AG20443 (cell line): ENCODE results near the gene FAM83G.
"Not testable (repeated sequence)": the region's sequence is repeated elsewhere in the genome, so short reads cannot be mapped to it uniquely, and the experiment has no call there.

Experiments used
- DNase-seq: peaks from one replicate; pipeline ENCODE4 v3.0.0; 2012; ENCODE audit warnings: low spot score, mixed read lengths

The FAM83G gene

DNA sequence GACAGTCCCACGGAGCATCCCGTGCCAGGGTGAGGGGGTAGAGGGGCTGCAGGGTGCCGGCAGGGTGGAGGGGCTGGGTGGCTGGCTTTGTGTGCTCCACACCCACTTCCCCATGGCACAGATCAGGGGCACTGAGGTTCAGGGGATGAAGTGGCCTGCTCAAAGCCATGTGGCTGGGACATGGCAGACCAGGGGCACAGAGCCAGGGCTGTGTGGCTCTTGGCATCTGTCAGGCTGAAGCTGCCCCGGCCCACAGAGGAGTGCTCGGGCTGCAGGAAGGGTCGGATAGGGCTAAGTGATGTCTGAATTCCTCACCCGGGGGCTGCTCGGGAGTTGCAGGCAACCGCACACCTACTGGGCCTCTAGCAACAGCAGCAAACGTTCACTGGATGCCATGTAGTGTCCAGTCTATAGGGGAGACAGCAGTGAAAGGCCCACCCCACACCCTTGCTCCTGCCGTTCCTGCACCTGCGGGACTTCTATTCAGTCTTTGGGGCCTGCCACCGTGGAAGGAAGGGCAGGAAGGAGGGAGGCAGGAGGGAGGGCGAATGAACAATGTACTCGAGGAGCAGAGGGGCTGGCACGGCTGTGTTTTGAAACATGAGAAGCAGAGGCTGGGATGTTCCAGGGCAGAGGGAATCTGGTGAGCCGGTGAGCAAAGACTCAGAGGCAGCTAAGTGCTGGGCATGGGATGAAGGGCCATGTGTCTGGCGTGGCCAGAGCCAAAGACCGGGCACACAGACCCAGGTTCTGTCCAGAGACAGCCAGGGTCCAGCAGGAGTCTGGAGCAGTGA, 37.5 kb downstream of the FAM83G start:
- DNase-seq, result peak; percentile 40

DNA sequence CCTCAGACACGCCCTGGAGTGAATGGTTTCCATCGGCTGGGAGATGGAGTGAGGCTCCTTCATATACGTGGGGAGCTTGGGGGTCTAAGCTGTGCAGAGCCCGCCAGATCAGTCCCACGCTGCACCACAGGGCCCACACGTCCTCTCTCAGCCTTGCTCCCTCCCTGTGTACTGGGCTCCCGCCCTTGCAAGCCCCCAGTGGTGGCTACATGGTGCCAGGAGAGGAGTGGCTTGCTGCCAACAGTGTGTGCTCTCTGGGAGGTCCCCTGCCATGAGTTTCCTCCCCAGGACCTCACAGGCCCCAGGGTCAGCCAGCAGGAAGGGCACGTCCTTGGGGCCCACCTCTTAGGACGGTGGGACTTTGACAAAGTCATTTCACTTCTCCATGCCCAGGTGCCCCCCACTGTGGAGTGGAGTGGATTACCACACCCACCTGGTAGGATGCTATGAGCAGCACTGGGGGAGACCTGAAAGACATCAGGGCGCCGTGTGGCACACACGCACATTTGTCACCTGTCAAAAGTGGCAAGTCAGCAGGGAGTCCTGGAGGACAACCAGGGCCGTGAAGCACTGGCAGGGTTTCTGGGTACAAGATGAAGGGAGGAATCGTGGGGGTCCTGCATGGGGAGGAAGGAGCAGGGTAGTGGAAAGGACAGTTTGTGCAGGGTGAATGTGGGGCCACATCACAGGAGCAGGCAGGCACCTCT, 38.9 kb downstream of the FAM83G start:
- DNase-seq, result no peak

DNA sequence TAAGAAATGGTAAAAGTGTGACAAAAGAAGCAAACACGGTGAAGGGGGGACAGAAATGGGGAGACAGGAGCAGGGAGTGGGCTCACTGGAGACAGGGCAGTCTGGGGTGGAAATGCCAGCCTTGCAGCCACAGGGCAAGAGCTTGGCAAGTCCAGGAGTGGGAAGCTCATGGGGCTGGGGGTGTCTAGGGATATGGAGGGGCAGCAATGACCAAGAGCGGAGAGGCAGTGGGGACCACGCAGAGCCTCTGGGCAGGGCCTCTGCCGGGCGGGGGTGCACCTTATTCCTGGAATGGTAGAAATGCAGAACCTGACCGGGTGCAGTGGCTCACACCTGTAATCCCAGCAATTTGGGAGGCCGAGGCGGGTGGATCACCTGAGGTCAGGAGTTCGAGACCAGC, 40.0 kb downstream of the FAM83G start:
- no peak for DNase-seq

DNA sequence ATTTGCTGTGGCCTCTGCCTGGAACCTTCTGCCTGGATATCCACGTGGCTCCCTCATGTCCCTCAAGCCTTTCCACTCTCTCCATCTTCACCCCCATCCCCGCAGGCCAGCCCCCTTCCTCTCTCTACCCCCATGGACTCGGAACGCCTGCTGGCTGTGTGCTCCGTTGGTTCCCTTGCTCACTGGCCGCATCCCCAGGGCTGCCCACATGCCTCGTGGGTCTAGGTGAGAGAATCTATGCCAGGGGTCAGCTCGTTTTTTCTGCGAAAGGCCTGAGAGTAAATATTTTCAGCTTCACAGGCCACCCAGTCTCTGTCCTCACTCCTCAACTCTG, 40.6 kb downstream of the FAM83G start:
- no peak for DNase-seq

DNA sequence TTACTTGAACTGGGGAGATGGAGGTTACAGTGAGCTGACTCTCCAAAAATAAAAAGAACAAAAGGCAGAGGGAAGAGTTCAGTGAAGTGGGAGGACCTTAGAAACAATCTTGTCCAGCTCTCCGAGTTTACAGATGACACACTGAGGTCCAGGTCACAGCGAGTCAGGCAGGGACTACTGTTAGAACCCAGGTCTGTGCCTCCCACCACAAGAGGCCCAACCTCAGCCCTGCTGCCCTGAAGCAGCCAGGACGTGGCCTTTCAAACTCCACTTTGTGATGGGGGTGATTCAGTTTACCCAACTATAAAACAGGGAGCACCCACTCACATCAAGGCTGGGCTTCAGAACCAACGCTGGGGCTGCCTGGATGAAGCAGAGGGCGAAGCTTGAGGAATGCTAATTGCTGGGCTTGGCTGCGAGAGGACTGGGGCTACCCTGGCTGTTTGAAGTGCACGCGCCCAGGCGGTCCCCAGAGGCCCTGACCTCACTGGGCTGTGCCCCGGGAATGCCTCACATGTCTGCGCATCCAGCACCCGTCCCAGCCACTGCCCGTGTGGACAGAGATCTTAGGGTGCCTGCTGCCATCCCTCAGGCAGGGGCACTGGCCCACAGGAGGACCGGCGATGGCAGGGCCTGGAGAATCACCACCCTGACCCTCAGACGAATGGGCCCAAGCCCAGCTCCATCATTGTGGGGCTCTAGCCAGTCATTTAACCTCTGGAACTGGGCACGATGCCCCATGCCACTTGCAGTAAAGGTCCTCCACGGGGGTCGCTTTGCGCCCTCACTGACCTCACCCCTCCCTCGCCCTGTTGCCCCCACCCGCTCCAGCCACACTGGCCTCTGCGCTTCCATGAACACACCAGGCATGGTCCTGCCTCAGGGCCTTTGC, 41.2 kb downstream of the FAM83G start:
- no peak for DNase-seq

DNA sequence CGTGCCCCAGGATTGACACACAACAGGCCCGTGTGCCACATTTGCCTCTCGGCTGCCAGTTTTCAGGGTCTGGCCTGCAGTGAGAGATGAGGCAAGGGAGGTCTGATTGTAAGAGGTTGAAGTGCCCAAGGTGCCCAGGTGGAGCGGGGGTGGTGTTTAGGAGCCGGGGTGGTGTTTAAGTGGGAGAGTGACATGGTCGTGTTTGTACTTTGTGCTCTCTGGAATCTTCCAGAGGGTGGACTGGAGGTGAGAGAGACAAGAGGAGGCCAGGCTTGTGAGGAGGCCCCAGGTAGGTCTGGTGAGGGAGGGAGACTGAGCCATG, 42.1 kb downstream of the FAM83G start:
- DNase-seq, result no peak

DNA sequence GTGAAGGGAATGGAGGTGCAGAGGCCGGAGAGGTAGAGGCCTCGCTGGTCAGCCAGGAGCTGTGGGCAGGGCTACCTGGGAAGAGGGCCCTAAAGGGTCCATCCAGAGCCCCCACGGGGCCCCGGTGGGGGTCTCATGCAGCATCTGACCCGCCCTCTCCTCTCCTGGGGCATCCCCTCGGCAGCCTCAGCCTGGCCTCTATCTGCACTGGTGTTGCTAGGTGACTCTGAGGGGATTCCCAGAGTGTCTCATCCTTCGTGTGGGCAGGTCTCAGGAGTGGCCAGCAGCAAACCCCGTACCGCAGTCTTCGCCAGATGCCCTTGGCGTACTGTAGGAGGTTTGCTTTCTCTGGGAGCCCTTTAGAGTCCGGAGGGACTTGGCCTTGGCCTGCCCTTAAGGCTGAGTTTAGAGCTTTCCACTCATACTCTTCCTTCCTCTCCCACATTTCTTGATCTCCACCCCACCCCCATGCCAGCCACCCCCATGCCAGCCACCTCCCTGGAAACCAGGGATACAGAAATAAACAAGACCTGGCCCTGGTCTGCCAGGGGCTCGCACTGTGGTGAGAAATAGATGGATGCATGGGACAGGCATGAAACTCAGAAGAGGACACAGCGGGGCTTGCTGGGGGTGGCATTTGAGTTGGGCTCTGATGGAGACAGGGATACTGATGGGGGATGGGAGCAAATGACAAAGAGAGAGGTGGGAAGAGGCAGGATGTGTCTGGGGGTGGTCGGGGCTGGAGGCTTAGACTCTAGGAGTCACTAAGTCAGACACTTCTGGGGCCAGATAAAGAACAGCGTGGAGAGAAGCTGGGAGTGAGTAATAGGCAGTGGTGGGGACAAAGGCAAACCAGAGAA, 42.7 kb downstream of the FAM83G start:
- peak; percentile 48 for DNase-seq

DNA sequence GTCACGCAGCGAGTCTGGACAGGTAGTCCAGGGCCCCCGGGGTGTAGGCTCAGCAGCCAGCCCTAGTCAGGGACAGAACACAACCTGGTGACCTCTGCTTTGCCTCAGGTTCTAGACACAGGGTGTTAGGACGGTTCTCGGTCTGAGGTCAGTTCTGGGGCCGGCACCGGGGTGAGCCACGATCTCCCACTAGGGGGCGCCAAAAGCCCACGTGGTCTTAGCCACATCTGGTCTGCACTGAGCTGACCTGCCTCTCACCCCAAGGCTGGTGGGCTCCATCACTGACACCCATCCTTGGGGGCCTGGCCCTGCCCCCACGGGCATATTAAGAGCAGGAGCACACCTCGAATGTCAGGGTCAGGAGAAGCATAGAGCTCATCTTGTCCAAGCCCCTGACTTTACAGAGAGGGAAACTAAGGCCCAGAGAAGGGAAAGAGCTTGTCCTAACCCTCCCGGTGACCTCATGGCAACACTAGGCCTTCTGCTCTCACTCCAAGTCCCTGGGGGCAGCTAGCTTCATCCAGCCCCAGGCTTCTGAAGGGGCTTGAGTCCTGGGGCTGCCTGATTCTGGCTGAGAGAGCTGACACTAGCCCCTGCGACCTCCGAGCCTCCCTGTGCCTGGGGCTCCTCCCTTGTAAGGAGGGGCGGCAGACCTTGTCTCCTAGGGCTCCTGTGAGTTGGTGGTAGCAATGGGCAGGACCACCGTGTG, 43.6 kb downstream of the FAM83G start:
- DNase-seq, result peak; percentile 92

DNA sequence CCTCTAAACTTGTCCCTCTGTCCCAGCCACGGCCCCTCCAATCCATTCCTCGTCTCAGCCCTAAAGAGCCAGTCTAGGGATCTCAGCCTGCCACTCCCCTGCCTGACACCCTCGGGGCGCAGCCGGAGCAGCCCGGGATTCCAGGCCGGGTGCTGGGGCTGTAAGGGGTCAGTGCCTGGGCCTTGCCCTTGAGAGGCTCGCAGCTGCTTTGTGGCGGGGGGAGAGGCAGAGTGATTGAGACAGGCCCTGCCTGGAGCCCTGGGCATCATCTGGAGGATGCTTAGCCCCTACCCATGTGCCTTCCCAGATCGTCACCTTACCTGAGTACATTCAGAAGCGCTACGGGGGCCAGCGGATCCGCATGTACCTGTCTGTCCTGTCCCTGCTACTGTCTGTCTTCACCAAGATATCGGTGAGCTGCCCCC, 44.3 kb downstream of the FAM83G start:
- no peak for DNase-seq

DNA sequence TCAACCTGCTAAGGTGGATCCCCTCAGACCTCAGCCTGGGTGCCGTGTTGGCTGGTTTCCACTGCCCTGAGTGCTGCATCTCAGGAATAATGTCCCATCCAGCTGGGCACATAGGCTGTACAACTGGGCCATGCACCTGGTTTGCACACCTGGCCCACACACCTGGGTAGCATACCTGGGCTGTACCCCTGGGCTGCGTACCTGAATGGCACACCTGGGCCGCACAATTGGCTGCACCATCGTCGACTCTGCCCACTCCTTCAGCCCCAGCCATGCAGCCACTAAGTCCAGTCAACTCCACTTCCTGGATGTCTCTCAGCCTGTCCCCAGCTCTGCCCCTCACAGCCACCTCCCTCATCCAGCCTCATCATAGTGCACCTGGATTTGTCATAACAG, 44.7 kb downstream of the FAM83G start:
- no peak for DNase-seq

DNA sequence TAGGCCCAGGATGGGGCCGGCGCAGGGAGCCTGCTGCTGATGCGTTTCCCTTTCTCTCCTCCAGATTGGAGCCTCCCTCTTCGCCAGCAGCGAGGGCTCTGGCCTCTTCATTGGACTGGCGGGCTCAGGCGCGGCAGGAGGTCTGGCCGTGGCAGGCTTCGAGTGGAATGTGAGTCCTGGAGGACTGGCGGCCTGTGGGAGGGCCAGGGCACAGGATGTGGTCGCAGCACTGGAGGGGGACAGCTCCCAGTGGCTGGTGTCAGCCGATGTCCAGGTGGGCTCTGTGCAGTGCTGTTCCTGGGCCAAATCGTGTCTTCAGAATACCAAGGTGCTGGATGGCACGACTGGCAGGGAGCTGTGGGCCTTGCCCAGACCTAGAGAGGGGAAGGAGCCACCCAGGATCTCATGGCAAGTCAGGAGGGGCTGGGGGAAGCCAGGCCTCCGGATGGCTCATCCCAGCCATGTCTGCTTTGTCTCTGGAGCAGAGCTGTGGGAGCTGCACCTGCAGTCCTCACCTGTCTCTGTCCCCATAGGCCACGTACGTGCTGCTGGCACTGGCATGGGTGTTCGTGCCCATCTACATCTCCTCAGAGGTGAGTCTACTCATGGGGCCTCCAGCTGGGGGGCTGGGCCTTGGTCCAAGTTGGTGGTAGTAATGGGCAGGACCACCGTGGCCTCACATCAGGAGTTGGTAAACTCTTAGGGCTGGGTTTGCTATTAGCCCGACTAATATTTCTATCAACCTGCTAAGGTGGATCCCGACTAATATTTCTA, 45.3 kb downstream of the FAM83G start:
- no peak for DNase-seq

DNA sequence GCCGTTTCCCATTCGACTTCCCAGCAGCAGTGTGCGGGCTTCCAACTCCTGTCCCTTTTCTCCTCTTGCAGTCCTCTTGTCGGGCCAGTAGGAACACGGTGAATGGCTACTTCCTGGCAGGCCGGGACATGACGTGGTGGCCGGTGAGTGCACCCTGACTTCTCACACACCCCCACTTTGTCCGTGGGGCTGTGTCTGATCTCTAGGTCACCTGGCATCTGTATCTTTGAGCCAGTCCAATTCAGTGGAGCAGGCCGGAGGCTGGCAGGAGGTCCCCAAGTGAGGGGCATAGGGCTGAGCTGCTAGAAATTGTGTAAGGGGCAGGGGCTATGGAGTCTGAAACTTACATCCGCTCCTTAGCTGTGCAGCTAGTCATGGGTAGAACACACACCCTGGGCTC, 46.0 kb downstream of the FAM83G start:
- DNase-seq, result no peak

DNA sequence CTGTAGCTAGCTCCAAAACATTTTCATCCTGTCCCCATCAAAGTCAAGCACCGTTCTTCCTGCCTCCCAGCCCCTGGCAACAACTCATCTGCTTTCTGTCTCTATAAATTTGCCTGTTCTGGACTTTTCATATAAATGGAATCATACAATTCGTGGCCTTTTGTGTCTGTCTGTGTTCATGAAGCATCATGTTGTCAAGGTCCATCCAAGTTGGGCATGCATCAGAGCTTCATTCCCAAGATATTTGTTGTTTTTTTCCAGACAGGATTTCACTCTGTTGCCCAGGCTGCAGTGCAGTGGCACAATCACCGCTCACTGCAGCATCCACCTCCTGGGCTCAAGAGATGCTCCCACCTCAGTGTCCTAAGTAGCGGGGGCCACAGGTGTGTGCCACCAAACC, 46.7 kb downstream of the FAM83G start:
- DNase-seq, result no peak

DNA sequence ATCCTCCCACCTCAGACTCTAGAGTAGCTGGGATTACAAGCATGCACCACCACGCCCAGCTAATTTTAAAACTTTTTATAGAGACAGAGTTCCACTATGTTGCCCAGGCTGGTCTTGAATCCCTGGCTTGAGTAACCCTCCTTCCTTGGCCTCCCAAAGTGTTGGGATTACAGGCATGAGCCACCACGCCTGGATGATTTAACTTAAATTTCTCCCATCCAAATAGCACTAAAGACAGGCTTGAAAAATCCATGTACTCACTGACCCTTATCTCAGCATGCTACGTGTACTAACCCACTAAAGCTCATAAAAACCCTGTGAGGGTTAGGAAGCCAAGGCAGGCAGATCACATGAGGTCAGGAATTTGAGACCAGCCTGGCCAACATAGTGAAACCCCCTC, 48.0 kb downstream of the FAM83G start:
- DNase-seq, result no peak

DNA sequence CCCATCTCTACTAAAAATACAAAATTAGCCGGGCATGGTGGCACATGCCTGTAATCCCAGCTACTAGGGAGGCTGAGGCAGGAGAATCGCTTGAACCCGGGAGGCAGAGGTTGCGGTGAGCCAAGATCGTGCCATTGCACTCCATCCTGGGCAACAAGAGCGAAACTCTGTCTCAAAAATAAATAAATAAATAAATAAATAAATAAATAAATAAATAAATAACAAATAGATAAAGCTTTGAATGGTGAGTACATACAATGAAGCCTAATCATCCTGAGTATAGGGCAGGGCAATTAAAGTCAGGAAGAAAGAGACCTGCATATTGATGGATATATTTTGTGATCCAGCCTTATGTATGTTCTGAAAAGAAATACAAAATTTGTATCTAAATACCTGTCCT, 48.5 kb downstream of the FAM83G start:
- DNase-seq, result not testable (repeated sequence)

DNA sequence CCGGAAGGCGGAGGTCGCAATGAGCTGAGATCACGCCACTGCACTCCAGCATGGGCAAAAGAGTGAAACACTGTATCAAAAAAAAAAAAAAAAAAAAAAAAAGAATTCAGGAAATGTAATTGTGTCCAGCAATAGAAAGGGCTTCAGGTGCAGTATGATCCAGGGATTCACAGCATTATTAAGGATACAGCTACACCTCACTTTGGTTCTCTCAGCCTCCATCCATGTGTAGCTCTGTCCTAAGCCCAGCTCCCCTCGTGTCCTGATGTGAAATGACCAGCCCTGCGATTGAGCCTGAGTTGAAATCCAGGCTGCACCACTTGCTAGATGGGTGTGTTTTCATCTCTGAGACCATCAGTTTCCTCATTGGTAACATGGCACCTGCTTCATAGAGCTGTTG, 49.6 kb downstream of the FAM83G start:
- DNase-seq, result no peak

DNA sequence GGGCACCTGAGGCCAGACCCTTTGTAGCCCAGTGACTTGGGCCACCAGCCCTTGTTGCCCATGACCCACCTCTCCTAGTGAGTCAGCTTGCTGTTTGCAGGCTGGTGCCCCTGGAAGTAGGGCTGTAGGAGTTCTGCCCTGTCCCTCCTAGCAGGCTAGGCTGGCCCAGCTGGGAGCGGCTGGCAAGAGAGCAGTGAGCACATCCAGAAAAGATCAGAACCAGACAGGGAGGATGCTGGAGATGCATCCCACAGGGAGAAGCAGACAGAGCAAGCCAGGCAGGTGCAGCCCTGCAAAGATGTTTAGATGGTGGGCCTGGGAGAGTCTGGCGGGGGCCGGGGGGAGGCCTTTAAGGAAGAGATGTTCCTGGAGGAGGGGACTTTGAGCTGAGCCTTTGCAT, 50.2 kb downstream of the FAM83G start:
- DNase-seq, result no peak

DNA sequence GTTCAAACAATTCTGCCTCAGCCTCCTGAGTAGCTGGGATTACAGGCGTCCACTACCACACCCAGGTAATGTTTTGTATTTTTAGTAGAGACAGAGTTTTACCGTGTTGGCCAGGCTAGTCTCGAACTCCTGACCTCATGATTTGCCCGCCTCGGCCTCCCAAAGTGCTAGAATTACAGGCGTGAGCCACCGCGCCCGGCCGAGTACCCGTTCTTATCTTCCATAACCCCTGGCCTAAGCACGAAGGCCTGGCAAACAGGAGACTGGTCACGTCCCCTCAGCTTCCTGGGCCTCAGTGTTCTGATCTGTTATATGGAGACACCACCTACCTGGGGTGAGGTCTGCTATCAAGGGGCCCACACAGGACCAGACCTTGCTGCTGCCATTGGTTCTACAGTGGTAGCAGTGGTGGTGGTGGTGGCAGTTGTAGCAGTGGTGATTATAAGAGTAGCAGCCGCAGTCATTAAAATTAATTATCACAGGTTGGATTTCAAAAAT, 51.3 kb downstream of the FAM83G start:
- DNase-seq, result no peak

DNA sequence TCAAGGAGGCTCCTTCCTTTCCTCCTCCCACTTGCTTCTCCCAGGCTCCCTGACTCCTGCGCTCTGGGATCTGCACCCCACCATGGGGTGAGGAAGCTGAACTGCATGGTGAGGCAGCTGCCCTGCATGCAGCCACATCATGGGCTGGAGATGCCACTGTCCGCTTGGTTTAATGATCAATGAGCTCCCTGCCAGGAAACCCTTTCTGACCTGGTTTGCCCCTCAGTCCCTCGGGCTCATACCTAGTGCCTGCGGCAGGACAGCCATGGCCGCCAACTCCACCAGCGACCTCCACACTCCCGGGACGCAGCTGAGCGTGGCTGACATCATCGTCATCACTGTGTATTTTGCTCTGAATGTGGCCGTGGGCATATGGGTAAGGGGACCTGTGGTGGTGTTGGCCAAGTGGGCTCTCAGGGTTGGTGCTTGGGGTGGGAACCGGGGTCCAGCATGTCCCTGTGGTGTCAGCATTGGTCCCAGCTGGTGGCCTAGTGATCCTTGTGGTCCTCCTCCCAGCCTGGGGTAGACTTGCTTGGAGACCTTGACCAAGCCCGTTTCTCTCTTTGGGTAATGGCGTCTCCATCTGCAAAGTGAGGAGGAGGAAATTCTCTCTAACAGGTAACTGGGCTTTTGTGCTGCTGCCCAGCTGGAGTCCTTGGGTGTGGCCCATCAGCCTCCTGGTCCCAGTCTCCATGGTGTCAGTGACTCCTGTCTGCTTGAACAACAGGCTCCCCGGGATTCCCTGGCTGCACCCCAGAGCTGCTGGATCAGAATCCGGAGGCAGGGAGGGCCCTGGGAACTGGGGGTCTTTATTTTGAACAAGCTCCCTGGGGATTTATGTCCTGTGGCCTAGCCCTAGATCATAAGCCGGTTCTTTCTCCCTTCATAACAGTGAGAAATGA, 52.4 kb downstream of the FAM83G start, which contains the start of gene SLC5A10:
Gene SLC5A10, plus strand, starts transcription at position 225 of the 902 bp plus-strand sequence. Its CDS starts 41 bp downstream, at position 266.
- peak; percentile 46 for DNase-seq
